Measurements from ENCODE around the gene FILIP1. TPM values are rescaled to one million over a fixed set of nuclear protein-coding genes. Genes with fewer than 3 reads are reported as not detected.

Gene FILIP1
- total RNA-seq, 6 donors from 2014 or later, result 16.7 to 31.7 (median 21.7) TPM

DNA sequence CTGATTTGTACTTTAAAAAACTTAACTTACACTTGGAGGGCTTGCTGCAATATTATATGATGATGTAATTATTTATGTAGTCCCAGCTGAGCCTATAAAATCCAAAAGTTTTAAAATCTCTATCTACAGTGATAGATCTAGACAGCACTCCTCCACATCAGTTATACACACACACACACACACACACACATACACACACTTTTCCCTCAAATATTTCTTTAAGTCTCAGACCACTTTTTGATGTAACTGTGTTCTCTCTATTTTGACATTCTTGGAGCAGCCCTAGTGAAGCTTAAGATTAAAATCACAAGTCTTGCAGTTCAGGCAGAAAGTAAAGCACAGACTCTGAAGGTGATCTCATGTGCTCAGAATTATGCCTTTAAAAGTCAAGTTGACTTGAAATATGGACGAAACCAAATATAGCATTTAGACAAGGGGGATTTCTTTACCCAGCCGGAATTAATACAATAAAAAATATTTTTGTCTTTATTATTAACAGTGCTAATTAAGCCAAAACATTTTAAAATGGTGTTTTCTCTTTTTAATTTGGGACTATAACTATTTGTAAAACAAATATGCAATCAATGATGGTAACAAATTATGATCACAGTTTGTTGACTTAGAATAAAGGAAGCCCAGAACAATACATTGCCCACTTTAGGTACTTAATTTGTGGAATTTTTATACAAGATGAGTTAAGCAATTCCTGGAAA, 145.5 kb downstream of the FILIP1 start:
- no peaks in the 10 kb centered on the region for H3K9me3 ChIP-seq
- ATAC-seq (ENCODE audit: low FRiP score in 2 of 2), result no peak
- DNase-seq, result no peak
- H3K36me3 ChIP-seq, result no peaks in the 10 kb centered on the region
- H3K27me3 ChIP-seq, result no peaks in the 10 kb centered on the region
- H3K4me3 ChIP-seq, result no peak overlapping the region
- H3K27ac ChIP-seq, result no peak overlapping the region
- TF ChIP-seq, protein P1, sequence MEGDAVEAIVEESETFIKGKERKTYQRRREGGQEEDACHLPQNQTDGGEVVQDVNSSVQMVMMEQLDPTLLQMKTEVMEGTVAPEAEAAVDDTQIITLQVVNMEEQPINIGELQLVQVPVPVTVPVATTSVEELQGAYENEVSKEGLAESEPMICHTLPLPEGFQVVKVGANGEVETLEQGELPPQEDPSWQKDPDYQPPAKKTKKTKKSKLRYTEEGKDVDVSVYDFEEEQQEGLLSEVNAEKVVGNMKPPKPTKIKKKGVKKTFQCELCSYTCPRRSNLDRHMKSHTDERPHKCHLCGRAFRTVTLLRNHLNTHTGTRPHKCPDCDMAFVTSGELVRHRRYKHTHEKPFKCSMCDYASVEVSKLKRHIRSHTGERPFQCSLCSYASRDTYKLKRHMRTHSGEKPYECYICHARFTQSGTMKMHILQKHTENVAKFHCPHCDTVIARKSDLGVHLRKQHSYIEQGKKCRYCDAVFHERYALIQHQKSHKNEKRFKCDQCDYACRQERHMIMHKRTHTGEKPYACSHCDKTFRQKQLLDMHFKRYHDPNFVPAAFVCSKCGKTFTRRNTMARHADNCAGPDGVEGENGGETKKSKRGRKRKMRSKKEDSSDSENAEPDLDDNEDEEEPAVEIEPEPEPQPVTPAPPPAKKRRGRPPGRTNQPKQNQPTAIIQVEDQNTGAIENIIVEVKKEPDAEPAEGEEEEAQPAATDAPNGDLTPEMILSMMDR (IDR thresholded peaks at IDR 0.05), result no peak
- TF ChIP-seq EP300 (IDR thresholded peaks at IDR 0.05) (no peak), POLR2AphosphoS5 (IDR thresholded peaks at IDR 0.05) (no peak), POLR2A (IDR thresholded peaks at IDR 0.05) (no peak)
- peaks cover 0 to 14% (median 4%) of the 10 kb centered on the region in 4 donors for H3K4me1 ChIP-seq
- 82 to 83% methylated on average over 2 of the region's 2 CpGs for WGBS, 2 donors

DNA sequence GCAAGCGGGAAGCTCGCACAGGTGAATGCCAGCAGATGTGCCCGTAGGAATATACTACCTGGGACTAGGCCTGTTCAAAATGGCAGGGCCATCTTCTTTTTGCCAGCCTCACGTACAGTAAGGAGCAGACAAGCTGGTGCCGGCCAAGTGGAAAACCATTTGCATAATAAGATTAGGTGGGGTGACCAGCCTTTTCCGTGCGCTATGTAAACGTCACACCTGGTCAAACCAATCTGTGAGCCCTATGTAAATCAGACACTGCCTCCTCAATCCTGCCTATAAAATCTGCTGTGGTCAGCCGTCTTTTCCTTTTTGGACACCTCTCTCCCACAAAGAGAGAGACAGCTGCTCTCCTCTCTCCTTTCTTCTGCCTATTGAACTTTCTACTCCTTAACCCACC, 148.2 kb downstream of the FILIP1 start:
- H3K27me3 ChIP-seq, result no peaks in the 10 kb centered on the region
- no peaks in the 10 kb centered on the region for H3K9me3 ChIP-seq
- no peak for TF ChIP-seq EP300 (IDR thresholded peaks at IDR 0.05)
- DNase-seq (no peak), ATAC-seq (ENCODE audit: low FRiP score in 2 of 2) (no peak)
- 94 to 95% methylated on average over 9 of the region's 9 CpGs for WGBS, 2 donors
- no peak overlapping the region for H3K27ac ChIP-seq
- no peak overlapping the region for H3K4me3 ChIP-seq
- H3K4me1 ChIP-seq, result peaks cover 0 to 14% (median 4%) of the 10 kb centered on the region in 4 donors
- H3K36me3 ChIP-seq, result no peaks in the 10 kb centered on the region

DNA sequence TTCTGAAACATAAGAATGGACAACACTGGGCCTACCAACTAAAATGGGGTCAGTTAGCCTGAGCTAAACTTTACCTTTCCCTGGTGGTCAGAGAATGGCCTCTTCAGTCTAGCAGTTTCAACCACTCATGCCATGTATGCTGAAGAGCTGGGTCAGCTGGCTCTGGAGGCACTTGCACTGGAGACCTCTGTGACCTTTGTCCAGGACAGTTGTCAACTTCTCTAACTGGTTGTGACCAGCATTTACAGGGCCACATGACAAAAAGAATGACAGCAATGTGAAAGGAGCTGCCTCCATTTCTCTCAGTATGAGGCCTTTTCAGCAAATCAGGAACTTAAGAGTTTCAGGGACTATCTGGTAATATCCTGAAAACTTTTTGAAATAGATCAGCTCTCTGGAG, 149.1 kb downstream of the FILIP1 start:
- no peaks in the 10 kb centered on the region for H3K36me3 ChIP-seq

DNA sequence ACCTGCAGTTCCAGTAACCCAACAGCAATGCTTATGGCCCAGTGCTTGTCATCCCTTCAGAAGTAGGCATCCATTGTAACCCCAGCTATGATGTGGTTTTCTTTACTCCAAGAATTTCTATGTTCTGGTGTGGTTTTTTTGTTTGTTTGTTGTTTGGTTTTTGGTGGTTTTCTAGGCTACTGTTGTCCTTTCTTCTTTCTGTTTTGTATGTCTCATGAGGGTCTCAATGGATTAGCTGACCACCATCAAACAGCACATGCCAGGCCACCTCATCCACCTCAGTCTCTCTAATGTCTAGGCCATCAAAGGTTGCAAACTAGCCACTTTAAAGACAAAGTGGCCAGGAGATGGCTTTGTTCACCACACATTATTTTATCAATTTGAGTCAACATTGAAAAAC, 149.6 kb downstream of the FILIP1 start:
- DNase-seq, result no peak
- Histone ChIP-seq H3K36me3 (no peaks in the 10 kb centered on the region), H3K4me3 (no peak overlapping the region), H3K27ac (no peak overlapping the region), H3K4me1 (peaks cover 0 to 5% (median 3%) of the 10 kb centered on the region in 4 donors), H3K27me3 (no peaks in the 10 kb centered on the region), H3K9me3 (no peaks in the 10 kb centered on the region)
- TF ChIP-seq POLR2AphosphoS5 (IDR thresholded peaks at IDR 0.05), result no peak
- TF ChIP-seq, protein P1 (IDR thresholded peaks at IDR 0.05), result no peak
- no peak for TF ChIP-seq POLR2A (IDR thresholded peaks at IDR 0.05)
- no peak for TF ChIP-seq EP300 (IDR thresholded peaks at IDR 0.05)
- ATAC-seq (ENCODE audit: low FRiP score in 2 of 2), result no peak

More for the DNA sequence above, 149.1 kb downstream of the FILIP1 start:
- Histone ChIP-seq H3K27me3 (no peaks in the 10 kb centered on the region), H3K4me3 (no peak overlapping the region), H3K4me1 (peaks cover 0 to 7% (median 4%) of the 10 kb centered on the region in 4 donors), H3K9me3 (no peaks in the 10 kb centered on the region), H3K27ac (no peak overlapping the region)
- TF ChIP-seq, protein P1 (IDR thresholded peaks at IDR 0.05), result no peak
- TF ChIP-seq EP300 (IDR thresholded peaks at IDR 0.05) (no peak), POLR2A (IDR thresholded peaks at IDR 0.05) (no peak), POLR2AphosphoS5 (IDR thresholded peaks at IDR 0.05) (no peak)
- ATAC-seq (ENCODE audit: low FRiP score in 2 of 2) (no peak), DNase-seq (no peak)

DNA sequence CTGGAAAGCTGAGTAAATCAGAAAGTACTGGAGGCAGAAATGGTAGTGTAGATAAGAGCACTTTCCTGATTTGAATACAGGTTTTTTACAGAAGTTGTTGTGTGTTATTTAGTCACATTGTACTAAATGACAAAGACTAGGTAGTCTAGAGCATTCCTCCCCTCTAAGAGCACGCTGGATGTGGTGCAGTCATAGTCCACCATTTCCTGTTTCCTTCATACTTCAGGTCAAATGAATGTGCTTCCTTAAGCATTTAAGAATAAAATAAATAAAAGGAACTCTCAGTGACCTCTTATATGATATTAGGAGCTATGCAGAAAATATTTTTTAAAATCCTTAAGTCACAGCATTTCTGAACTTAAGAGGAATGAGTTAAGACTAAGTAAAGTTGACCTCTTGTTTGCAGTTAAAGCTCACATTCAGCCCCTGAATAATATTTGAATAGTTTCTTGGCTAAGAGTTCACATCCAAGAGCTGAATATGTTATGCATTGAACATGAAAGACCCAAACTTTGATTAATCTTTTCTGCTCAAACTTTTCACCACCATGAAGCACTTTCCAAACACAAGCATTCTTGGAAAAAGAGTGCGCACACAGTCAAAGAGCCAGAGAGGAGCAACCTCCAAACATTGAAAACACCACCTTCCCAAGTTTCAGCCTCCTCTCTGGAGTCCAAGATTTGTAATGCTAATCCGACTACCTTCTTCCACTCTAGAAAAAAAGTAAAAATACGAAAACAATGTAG, 155.6 kb downstream of the FILIP1 start:
- peaks cover 0 to 9% (median 3%) of the 10 kb centered on the region in 4 donors for H3K4me1 ChIP-seq
- ATAC-seq (ENCODE audit: low FRiP score in 2 of 2) (no peak), DNase-seq (no peak)
- no peaks in the 10 kb centered on the region for H3K27me3 ChIP-seq
- no peaks in the 10 kb centered on the region for H3K9me3 ChIP-seq
- H3K36me3 ChIP-seq, result no peaks in the 10 kb centered on the region
- no peak overlapping the region for H3K4me3 ChIP-seq
- TF ChIP-seq POLR2AphosphoS5 (IDR thresholded peaks at IDR 0.05), result no peak
- H3K27ac ChIP-seq, result peak overlapping the region in 1 of 4 donors; percentile 8
- 45 to 62% methylated on average over 4 of the region's 4 CpGs for WGBS, 2 donors

Measured in upper lobe of left lung (tissue), 6 donors.